Gastrocnemius medialis (tissue), 4 donors: ENCODE data around the gene CYS1.

Source experiments
- CTCF ChIP-seq, 5 experiments: fragments of 450-650 bp in 3 of 5; fragments of 200-600 bp in 2 of 5; sonication (generic) in 2 of 5; IDR thresholded peaks in 4 of 5; conservative IDR thresholded peaks in 1 of 5; 1 replicate in 4 of 5; 2 replicates in 1 of 5; pipeline ENCODE4 v1.5.1; 2016 to 2019; ENCODE audit warnings: antibody characterized with exemption in 5 of 5, mild to moderate bottlenecking in 3 of 5, moderate library complexity in 3 of 5
- POLR2A ChIP-seq, 2 donors: fragments of 450-650 bp; IDR thresholded peaks; one replicate each; pipeline ENCODE4 v1.6.1; 2017; ENCODE audit warnings: antibody characterized with exemption in 2 of 2, mild to moderate bottlenecking in 2 of 2, moderate library complexity in 2 of 2

- TF ChIP-seq POLR2A (IDR thresholded peaks at IDR 0.05): no peak
- TF ChIP-seq CTCF (IDR thresholded peaks at IDR 0.05 in 4 of 5, conservative IDR thresholded peaks at IDR 0.05 in 1 of 5): no peak
Observed at GRCh38 chr2:10016802-10017258, 63.4 kb downstream of the CYS1 start.
